Medulla oblongata (tissue), 1 donor: ENCODE data around the gene ARHGAP45.
"Not testable (repeated sequence)": the region's sequence is repeated elsewhere in the genome, so short reads cannot be mapped to it uniquely, and the experiment has no call there.

Experiments used
- DNase-seq: peaks from one replicate; pipeline ENCODE4 v3.0.0-alpha.2; 2015; ENCODE audit errors: extremely low spot score

The ARHGAP45 gene

DNA sequence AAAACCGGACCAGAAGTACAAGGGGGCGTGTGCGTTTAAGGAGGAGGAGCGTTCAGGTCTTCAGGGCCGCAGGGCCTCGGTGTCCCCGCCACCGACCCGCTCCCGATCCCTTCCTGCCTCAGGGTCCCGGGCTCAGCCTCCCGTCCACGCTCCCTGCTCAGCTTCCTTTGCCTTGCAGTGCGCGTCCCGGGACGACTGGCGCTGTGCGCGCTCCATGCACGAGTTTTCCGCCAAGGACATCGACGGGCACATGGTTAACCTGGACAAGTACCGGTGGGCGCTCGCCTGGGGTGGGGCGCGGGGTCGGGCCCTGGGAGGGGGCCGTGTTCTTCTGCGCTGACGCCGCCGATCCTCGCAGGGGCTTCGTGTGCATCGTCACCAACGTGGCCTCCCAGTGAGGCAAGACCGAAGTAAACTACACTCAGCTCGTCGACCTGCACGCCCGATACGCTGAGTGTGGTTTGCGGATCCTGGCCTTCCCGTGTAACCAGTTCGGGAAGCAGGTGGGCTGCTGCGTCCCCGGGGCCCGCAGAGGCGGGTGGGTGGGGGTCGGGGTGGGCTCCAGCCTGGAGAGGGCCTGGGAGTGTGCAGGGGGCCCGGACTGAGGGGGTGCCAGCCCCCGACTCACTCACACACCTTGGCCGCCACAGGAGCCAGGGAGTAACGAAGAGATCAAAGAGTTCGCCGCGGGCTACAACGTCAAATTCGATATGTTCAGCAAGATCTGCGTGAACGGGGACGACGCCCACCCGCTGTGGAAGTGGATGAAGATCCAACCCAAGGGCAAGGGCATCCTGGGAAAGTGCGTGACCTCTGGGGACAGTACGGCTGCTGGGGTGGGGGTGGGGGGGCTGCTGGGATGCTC is 38.3 kb downstream of the ARHGAP45 start:
- DNase-seq: no peak

DNA sequence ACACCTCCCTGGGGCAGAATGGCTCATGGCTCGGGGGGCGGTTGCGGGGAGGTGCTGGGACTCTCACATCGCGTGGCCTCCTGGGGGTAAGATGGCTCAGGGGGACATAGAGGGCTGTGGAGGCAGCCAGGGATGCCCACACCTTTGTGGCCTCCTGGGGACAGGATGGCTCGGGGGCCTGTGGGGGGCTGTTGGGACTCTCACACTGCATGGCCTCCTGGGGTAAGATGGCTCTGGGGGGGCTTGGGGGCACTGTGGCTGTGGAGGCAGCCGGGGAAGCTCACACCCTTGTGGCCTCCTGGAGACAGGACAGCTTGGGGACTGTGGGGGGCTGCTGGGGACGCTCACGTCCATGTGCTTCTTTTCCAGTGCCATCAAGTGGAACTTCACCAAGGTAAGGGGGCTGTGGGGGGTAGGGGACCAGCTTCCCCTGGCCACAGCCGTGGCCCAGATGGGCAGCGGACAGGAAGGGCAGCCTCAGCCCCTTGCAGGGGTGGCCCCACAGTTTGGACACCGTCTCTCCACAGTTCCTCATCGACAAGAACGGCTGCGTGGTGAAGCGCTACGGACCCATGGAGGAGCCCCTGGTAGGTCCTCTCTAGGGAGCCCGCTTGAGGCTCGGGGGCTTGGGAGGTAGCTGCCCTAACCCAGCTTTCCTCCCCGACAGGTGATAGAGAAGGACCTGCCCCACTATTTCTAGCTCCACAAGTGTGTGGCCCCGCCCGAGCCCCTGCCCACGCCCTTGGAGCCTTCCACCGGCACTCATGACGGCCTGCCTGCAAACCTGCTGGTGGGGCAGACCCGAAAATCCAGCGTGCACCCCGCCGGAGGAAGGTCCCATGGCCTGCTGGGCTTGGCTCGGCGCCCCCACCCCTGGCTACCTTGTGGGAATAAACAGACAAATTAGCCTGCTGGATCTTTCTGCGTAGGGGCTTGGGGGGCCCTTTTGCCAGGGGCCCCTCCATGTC is 39.2 kb downstream of the ARHGAP45 start:
- no peak for DNase-seq

DNA sequence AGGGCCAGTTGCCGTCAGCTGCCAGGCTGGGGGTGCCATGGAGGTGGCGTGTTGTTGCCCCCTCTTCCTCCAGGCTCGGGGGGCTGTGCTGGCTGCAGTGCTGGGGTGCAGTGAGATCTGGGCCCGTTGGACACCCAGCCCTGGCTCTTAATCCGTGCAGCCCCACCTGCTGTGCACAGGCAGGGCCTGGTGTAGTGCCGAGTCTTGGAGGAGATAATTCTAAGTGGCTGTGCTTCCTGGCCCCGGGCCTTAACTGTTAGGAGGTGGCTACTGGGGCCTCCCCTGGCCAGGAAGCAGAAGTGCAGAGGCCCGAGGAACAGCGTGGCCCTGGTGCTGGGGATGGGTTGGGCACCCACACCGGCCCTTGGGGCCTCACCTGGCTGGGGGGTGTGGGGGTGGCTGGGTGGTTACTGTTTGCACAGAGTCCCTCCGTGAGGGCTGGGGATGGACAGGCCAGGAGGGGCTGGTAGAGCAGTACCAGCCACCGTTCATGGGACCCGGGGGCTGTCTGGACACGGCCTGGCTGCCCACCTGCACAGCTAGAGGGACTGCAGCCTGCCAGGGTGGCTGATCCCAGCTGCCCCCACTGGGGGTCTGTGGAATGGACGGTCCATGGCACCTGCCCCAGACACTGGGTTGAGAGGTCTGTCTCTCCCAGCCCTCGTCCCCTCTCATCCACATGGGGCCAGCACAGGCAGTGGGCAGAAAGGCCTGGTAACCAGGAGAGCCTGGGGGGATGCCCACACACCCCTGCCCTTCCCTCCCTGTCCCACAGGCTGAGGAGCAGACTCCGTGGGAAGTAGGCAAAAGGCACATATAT is 40.1 kb downstream of the ARHGAP45 start:
- DNase-seq: no peak

DNA sequence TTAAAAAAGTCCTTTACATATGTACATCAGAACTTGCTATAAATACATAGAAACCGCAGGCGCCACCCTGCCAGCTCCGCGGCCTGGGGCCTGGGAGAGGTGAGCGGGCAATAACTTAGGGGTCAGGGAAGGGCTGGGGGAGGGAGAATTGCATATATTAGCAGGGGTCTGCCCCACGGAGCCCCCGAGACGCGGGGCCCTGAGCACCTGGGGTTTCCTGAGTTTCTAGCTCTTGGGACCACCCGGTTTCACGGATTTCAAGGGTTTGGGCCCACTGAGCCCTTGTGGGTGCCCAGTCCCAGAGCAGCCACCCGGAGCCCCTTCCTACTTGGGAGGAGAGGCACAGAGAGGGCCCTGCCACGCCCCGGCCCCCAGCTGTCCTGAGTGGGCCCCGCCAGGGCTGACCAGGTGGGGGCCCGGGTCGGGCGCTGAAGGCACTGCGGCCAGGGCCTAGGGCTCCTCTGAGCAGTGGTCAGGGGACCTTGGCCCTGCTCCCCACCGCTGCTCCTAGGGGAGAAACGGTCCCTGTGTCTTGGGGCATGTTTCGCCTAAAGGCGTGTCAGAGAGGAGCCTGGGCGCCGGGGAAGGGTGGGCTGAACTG is 40.8 kb downstream of the ARHGAP45 start:
- no peak for DNase-seq

DNA sequence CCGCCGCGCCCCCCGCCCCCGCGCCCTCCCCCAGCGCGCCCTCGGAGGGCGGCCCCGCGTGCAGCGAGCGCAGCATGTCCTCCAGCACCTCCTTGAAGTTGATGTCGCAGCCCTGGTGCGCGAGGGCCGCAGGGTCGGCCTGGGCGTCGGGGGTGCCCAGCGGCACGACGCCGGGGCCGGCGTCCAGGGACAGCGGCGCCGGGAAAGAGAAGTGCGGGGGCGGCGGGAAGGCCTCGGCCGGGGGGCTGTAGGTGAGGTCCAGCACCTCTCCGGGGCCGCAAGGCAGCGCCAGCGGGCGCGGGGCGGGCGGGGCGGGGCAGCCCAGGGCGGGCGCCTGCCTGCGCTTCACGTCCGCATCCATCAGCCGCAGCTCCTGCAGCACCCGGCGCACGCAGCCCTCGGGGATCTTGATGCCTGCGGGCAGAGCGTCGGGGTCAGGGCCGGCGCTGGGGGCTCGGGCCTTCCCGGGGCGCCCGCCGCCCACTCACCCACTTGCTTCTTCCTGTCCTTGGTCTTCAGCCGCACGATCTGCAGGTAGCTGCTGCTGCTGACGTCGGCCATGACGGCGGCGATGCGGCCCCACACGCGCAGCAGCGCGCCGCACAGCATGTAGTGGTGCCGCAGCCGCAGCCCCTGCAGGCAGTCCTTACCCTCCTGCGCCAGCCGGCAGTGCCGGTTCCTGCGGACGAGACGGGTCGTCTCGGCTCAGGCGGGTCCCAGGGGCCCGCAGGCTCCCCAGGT is 41.5 kb downstream of the ARHGAP45 start:
- no peak for DNase-seq

DNA sequence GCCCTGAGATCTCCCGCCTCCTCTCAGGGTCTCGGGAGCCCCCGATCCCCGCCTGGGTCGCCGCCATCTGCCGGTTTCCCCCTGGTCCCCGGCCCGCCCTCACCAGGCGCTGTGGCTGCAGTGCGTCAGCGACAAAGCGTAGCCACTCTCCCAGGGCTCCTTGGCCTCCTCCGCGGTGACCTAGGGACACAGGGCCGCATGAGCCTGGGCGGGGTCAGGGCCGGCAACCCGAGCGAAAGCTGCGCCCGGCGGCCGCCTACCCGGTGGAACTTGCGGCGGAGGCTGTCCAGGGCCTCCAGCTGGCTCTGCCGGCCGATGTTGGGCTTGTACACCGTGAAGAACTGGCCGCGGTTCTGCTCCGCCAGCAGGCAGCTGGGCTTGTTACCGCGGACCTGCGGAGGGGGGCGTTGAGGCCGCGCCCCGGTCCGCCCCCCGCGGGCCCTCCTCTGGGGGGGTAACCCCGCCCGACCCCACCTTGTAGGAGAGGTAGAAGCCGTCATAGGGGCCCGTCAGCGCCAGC is 42.1 kb downstream of the ARHGAP45 start:
- DNase-seq: no peak

DNA sequence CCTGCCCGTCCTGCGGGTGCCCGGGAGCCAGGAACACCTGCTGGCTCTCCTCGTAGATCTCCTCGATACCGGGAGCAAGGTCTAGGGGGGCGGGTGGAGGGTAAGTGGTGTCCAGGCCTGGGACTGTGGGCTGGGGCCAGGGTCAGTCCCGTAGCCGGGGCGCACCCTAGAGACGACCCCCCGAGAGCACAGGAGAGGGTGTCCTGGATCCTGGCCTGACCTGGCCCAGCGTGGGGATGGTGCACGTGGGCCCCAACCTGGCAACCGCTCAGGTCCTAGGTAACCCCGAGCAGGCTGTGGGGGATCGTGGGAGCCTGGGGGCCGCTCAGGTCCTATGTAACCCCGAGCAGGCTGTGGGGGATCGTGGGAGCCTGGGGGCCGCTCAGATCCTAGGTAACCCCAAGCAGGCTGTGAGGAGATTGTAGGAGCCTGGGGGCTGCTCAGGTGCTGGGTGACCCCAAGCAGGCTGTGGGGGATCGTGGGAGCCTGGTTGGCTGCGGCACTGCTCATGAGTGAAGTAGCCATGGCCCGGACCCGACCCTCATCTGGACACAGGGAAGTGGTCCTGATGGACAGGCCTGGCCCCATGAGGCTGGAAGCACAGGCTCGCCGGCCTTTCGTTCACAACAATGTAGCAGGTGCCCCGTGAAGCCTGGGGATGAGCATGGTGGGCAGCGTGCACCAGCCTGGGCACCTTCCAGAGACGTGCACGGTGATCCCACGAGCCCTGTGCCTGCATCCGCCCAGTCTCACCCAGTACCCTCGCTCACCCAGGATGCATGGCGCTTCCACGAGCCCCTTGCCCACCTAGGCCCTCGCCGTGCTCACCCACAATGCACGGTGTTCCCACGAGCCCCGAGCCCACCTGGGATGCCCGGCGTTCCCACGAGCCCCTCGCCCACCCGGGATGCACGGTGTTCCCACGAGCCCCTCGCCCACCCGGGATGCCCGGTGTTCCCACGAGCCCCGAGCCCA is 43.0 kb downstream of the ARHGAP45 start:
- DNase-seq: no peak

DNA sequence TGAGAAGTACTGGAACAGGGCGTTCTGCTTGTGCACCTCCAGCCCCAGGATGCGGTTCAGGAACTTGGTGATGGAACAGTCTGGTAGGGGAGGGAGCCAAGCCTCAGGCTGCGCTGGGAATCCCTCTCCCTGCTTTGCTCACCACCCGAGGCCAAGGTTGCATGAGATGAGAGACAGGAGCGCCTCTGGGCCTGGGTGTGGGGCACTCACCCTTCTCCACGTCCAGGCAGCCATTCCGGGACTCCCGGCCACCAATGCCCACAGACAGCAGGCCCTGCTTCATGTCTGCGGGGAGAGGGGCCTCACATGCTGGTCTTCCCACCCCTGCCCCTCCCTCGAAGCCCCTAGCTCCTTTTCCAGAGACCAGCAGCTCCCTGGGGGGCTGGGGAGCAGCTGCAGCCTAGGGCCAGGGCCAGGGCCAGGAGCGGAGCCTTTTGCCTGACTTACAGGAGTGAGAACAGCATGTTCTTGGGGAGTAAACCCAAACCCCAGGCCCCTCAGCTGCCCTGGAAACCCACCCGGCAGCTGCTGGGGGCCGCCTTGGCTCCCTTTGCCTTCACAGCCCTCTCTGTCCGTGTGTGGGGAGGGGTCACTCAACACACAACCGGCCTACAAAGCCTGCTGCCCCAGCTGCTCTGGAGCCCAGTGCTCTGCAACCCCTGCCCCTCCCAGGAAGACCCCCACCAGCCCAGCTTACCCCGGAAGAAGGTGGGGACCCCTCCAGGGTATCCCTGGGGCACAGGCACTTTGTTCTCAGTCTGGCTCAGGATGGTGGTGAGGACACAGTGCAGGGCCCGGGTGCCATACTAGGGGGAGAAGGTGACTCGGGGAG is 44.1 kb downstream of the ARHGAP45 start:
- DNase-seq: no peak

DNA sequence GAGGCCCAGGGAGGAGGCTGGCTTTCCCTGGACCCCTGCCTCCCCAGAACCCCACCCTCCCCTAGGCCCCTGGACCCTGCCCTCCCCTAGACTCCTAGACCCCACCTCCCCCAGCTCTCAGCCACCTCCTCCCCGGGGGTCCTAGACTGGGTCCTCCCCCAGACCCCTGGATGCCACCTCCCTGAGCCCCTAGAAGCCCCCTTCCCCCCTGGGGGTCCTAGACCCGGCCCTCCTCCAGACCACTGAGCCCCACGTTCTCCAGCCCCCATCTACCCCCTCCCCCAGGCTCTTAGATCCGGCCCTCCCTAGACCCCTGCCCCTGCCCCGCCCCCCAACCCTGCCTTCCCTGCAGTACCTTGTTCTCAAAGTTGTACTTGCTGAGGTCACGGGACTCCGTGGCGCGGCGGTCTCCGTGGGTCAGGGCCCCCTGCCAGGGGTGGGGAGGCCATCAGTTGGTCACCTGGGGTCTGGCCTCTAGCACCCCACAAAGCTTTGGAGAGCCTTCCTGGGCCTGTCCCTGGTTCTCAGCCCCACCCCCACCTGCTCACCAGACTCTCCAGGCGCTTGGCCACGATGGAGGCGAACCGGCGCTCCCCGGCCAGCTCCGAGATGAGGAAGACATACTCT is 44.8 kb downstream of the ARHGAP45 start:
- DNase-seq: no peak

DNA sequence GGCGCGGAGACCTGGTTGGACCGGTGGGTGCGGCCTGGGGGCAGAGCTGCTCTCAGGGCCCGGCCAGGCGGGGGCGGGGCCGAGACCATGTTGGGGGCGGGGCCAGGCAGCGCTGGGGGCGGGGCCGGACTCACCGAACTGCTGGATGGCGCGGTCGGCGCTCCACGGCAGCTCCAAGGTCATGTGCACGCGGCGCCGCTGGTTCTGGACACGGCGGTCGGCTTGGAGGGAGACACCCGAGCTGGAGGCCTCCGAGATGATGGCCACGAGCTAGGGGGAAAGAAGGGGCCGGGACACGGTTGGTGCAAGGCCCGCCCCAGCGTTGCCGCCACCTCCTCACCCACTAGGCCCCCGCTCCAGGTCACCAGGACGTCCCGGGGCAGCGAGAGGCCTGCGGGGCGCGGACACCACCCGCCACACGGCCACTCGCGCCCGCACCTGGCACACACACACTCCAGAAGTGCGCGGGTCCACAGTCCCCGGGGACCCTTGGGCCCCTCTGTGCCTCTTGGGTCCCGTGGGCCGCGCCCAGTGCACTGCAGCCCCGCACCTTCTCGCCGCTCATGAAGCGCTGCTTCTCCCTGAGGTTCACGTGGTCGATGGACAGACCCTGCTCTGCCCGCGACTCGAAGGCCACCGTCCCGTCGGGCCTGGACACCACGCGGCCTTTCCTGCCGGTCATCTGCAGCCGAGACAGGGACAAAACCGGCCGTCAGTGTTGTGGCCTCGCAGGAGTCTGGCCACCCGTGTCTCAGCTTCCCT is 45.5 kb downstream of the ARHGAP45 start:
- no peak for DNase-seq

DNA sequence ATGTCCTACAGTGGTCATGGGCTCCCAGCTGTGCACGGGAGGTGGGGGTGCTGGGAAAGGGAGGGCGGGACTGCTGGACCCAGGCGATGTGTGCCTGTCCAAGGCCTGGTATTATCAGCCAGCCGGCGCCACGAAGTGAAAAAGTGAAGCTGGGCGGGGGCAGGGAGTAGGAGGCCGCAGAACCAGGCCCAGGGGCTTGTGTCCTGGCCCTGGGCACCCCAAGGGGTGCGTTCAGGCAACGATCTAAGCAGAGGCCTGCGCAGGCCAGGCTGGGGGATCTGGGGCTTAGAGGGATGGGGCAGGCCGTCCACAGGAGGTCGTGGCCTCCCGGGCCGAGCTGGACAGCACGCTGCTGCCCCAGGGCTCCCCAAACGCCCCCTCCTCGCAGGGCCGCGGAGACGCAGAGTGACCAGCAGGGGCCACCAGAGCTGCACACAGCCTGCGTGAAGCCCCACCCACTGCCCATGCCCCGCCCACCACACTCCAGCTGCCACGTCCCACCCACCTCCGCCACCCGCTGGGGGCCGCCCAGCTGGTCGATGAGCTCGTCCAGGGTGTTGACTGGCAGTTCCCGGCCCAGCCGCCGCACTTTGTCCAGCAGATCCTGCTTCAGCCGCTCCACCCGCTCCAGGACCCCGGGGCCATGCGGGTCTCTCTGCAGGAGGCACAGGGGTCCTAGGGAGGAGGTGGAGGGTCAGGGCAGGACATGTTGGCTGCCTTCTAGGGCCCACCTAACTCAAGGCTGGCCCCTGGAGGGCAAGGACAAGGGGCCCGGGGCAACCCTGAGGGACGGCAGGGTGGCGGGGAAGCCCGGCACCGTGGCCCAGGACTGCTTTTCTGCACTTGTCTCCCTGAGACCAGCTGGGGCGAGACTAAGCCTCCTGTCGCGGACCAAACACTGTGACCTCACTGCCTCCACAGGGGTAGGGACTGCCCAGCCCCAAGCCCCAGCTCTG is 46.3 kb downstream of the ARHGAP45 start:
- DNase-seq: peak; percentile 96

DNA sequence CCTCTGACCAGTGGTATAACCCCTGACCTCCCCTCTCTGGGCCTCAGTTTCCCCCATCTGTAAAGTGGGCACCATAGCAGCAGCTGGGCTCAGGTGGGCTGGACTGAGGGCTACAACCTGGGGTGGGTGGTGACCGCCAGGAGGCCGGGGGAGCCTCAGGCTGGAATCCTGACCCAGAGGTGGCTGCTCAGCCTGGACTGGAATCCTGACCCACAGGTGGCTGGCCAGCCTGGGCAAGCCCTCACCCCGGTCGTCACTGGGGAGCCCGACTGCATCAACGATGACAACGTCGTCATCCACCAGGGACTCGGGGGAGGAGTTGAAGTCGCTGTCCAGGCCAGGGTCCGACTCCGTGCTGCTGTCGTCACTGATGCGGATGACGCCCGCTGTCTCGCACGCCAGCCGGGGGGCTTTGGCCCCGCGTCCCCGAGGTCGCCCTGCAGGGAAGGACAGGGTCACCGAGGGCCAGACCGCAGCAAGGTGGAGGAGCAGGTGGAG is 47.1 kb downstream of the ARHGAP45 start:
- no peak for DNase-seq

DNA sequence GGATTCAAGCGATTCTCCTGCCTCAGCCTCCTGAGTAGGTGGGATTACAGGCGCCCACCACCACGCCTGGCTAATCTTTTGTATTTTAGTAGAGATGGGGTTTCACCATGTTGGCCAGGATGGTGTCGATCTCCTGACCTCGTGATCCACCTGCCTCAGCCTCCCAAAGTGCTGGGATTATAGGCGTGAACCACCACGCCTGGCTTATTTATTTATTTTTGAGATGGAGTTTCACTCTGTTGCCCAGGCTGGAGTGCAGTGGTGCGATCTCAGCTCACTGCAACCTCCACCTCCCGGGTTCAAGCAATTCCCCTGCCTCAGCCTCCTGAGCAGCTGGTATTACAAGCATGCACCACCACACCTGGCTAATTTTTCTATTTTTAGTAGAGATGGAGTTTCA is 47.8 kb downstream of the ARHGAP45 start:
- not testable (repeated sequence) for DNase-seq

DNA sequence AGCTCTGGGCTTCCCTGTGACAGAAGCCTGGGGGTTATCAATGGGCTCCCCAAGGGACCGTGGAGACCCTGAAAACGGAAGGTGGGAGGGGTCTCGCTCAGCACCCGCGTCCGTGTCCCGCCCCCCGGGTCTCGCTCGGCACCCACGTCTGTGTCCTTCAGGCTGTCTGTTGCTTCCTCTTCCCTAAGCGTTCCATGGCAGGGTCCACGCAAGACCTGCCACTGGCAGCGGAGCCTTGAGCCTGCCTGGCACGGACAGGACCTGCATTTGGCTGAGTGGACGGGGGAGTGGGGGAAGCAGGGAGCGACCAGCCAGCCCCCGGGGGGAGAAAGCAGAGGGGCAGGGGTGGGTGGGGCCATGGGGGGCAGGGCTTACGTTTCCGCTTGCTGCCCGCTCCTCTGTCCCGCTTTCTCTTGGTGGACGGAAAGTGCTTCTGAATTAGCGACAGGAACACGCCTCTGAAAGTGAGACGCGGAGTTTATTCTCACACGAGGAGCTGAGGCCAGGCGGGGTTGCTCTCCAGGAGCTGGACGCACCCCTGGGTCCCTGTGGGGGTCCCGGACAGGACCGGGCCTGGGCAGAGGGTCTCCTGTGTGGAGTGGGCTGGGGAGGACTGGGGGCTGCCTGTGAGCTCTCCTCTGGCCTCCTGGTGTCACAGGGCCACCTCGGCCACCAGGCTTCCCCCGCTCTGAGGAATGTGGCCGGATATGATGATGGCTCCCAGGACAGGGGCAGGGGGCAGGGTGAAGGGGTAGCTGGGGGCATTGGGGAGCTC is 48.9 kb downstream of the ARHGAP45 start:
- no peak for DNase-seq
